ENCODE results near the gene ZNF189. TPM values are rescaled to one million over a fixed set of nuclear protein-coding genes. Genes with fewer than 3 reads are reported as not detected.

ZNF189 gene
- total RNA-seq, 4 donors from 2014 or later = 6.1 to 14.9 (median 10.2) TPM

DNA sequence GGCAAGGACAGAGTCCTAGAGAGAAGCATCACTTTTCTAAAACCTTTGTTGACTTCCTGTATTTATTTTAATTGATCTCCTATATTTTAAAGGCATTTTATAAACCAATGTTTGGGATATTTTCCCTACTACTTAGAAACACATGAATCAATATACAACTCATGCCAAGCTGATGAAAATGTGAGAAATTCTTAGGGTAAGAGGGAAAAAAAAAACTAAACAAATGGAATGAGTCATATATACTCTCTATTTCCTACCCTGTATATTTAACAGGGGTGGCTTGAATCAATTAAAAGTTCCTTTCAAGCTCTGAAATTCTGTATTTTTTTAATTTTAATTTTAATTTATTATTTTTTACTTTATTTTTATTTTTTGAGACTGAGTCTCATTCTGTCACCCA, 33.5 kb upstream of the ZNF189 start:
- Histone ChIP-seq H3K27ac (no peak overlapping the region), H3K9me3 (no peaks in the 10 kb centered on the region), H3K4me1 (no peaks in the 10 kb centered on the region), H3K27me3 (no peaks in the 10 kb centered on the region), H3K4me3 (no peak overlapping the region), H3K36me3 (no peaks in the 10 kb centered on the region)
- TF ChIP-seq POLR2AphosphoS5 (IDR thresholded peaks at IDR 0.05) = no peak
- no peak for TF ChIP-seq EP300 (IDR thresholded peaks at IDR 0.05)
- TF ChIP-seq, protein P1, sequence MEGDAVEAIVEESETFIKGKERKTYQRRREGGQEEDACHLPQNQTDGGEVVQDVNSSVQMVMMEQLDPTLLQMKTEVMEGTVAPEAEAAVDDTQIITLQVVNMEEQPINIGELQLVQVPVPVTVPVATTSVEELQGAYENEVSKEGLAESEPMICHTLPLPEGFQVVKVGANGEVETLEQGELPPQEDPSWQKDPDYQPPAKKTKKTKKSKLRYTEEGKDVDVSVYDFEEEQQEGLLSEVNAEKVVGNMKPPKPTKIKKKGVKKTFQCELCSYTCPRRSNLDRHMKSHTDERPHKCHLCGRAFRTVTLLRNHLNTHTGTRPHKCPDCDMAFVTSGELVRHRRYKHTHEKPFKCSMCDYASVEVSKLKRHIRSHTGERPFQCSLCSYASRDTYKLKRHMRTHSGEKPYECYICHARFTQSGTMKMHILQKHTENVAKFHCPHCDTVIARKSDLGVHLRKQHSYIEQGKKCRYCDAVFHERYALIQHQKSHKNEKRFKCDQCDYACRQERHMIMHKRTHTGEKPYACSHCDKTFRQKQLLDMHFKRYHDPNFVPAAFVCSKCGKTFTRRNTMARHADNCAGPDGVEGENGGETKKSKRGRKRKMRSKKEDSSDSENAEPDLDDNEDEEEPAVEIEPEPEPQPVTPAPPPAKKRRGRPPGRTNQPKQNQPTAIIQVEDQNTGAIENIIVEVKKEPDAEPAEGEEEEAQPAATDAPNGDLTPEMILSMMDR (IDR thresholded peaks at IDR 0.05) = no peak
- no peak for TF ChIP-seq POLR2A (IDR thresholded peaks at IDR 0.05)
- DNase-seq (ENCODE audit: low spot score in 2 of 2) = no peak

DNA sequence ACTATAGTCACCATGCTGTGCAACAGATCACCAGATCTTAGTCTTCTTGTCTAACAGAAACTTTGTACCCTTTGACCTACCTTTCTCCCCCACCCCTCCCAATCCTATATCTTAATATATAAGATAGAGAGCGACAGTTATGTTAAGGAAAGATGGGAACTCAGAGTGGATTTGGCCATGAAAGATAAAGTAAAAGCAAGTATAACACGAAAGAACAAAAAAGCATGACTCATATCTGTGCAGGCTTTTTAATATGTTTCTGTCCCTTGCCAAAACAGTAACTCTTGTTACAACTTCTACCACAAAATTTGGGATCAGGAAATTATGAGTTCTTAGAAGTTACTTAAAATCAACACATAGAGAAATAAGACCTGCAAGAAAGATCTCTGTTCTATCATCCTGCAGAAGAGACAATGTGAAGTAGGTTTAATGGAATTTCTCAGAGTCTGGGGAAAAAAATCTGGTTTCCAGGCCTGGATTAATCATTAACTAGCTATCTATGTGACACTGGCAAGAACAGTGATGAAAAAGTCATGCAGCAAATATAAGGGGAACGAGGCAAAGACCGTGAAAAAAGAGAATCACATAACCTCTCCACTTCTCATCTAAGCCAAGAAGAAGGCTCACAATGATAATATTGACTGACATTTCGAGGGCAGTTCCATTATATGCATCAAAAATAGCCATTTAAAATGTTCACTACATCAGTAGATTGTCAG, 32.5 kb upstream of the ZNF189 start:
- no peaks in the 10 kb centered on the region for H3K27me3 ChIP-seq
- 59% methylated on average over 5 of the region's 5 CpGs for WGBS
- H3K27ac ChIP-seq = no peak overlapping the region
- no peaks in the 10 kb centered on the region for H3K4me1 ChIP-seq
- TF ChIP-seq, protein P1 (IDR thresholded peaks at IDR 0.05) = no peak
- TF ChIP-seq POLR2A (IDR thresholded peaks at IDR 0.05) (no peak), POLR2AphosphoS5 (IDR thresholded peaks at IDR 0.05) (no peak), EP300 (IDR thresholded peaks at IDR 0.05) (no peak)
- no peak overlapping the region for H3K4me3 ChIP-seq
- H3K36me3 ChIP-seq = no peaks in the 10 kb centered on the region
- no peak for DNase-seq (ENCODE audit: low spot score in 2 of 2)
- no peaks in the 10 kb centered on the region for H3K9me3 ChIP-seq

DNA sequence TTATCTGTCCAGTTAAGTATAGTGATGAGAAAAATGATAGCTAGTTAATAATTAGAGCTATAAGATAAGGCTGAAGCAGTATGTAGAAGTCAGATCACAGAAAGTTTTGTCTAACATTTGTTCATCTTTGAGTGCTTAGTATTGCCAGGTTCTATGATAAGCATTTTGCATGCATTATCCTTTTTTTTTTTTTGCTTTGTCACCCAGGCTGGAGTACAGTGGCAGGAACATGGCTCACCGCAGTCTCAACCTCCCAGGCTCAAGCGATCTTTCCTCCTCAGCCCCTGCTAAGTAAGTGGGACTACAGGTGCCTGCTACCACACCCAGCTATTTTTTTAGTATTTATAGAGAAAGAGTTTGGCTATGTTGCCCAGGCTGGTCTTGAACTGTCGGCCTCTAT, 31.3 kb upstream of the ZNF189 start:
- H3K36me3 ChIP-seq = no peaks in the 10 kb centered on the region
- H3K4me3 ChIP-seq = no peak overlapping the region
- H3K9me3 ChIP-seq = no peaks in the 10 kb centered on the region
- 94% methylated on average over 3 of the region's 3 CpGs for WGBS
- no peak for DNase-seq (ENCODE audit: low spot score in 2 of 2)
- no peaks in the 10 kb centered on the region for H3K4me1 ChIP-seq
- TF ChIP-seq EP300 (IDR thresholded peaks at IDR 0.05) = no peak
- TF ChIP-seq POLR2AphosphoS5 (IDR thresholded peaks at IDR 0.05) = no peak
- no peaks in the 10 kb centered on the region for H3K27me3 ChIP-seq
- H3K27ac ChIP-seq = no peak overlapping the region

DNA sequence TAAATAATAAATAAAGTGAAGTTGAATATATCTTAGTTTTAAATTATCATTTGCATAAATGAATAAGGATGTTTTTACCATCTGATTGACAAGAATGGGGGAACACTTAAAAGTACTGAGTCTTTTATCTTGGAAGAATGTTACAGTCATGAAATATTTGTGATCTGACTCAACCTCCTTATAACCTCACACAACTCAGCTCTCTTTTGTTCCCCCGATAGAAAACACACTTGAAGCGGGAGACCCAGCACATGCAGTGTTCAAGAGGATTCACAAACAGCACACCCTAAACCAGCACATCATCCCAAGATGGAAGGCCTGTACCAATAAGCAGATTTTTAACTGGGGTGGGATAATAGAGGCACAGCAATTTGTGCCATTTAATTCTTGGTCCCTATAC, 29.4 kb upstream of the ZNF189 start:
- Histone ChIP-seq H3K27me3 (no peaks in the 10 kb centered on the region), H3K9me3 (no peaks in the 10 kb centered on the region), H3K4me3 (no peak overlapping the region), H3K4me1 (no peaks in the 10 kb centered on the region), H3K36me3 (no peaks in the 10 kb centered on the region), H3K27ac (no peak overlapping the region)
- no peak for DNase-seq (ENCODE audit: low spot score in 2 of 2)
- WGBS = 85% methylated on average over 2 of the region's 2 CpGs
- TF ChIP-seq, protein P1 (IDR thresholded peaks at IDR 0.05) = no peak
- TF ChIP-seq EP300 (IDR thresholded peaks at IDR 0.05) = no peak
- no peak for TF ChIP-seq POLR2A (IDR thresholded peaks at IDR 0.05)
- no peak for TF ChIP-seq POLR2AphosphoS5 (IDR thresholded peaks at IDR 0.05)

- WGBS = 83% methylated on average over 2 of the region's 2 CpGs
- no peak for TF ChIP-seq POLR2AphosphoS5 (IDR thresholded peaks at IDR 0.05)
- no peak for TF ChIP-seq EP300 (IDR thresholded peaks at IDR 0.05)
- no peak for TF ChIP-seq POLR2A (IDR thresholded peaks at IDR 0.05)
- TF ChIP-seq, protein P1 (IDR thresholded peaks at IDR 0.05) = no peak
- no peak overlapping the region for H3K27ac ChIP-seq
- no peaks in the 10 kb centered on the region for H3K9me3 ChIP-seq
- no peak for DNase-seq (ENCODE audit: low spot score in 2 of 2)
- no peaks in the 10 kb centered on the region for H3K36me3 ChIP-seq
- H3K27me3 ChIP-seq = no peaks in the 10 kb centered on the region
- H3K4me3 ChIP-seq = no peak overlapping the region
- H3K4me1 ChIP-seq = no peaks in the 10 kb centered on the region
These were observed 28.6 kb upstream of the ZNF189 start for GRCh38 chr9:101369884-101370531.

Data from suprapubic skin (tissue), 4 donors.